ENCODE measurements around the gene CSK.

The CSK gene

DNA sequence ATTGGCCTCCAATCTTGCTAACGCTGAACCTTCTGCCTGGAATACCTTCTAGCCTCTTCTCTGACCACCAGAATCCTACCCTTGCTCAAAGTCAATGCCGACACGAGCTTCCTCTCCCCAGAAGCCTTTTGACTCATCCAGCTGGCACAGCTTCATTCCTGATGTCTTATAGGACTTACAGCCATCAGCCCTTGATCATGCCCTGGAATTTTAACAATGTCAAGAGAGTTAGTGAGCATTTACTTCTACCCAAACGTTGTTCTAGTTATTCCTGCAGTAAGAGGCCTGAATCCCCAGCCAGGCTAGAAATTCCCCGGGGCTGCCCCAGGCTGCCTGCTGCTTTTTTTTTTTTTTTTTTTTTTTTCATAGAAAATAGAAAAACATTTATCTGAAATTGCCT lies 29.3 kb upstream of the CSK start:
- Histone ChIP-seq H3K4me1 (ENCODE audit: control insufficient read depth in 1 of 2, insufficient read depth in 1 of 2, low read depth in 1 of 2, low read length in 1 of 2) (no peaks in the 10 kb centered on the region), H3K36me3 (no peaks in the 10 kb centered on the region), H3K27ac (no peak overlapping the region), H3K4me3 (ENCODE audit: low read depth in 1 of 2, low read length in 1 of 2) (no peak overlapping the region), H3K27me3 (no peaks in the 10 kb centered on the region), H3K9me3 (no peaks in the 10 kb centered on the region)
- TF ChIP-seq, protein P1, sequence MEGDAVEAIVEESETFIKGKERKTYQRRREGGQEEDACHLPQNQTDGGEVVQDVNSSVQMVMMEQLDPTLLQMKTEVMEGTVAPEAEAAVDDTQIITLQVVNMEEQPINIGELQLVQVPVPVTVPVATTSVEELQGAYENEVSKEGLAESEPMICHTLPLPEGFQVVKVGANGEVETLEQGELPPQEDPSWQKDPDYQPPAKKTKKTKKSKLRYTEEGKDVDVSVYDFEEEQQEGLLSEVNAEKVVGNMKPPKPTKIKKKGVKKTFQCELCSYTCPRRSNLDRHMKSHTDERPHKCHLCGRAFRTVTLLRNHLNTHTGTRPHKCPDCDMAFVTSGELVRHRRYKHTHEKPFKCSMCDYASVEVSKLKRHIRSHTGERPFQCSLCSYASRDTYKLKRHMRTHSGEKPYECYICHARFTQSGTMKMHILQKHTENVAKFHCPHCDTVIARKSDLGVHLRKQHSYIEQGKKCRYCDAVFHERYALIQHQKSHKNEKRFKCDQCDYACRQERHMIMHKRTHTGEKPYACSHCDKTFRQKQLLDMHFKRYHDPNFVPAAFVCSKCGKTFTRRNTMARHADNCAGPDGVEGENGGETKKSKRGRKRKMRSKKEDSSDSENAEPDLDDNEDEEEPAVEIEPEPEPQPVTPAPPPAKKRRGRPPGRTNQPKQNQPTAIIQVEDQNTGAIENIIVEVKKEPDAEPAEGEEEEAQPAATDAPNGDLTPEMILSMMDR (IDR thresholded peaks at IDR 0.05) = no peak

DNA sequence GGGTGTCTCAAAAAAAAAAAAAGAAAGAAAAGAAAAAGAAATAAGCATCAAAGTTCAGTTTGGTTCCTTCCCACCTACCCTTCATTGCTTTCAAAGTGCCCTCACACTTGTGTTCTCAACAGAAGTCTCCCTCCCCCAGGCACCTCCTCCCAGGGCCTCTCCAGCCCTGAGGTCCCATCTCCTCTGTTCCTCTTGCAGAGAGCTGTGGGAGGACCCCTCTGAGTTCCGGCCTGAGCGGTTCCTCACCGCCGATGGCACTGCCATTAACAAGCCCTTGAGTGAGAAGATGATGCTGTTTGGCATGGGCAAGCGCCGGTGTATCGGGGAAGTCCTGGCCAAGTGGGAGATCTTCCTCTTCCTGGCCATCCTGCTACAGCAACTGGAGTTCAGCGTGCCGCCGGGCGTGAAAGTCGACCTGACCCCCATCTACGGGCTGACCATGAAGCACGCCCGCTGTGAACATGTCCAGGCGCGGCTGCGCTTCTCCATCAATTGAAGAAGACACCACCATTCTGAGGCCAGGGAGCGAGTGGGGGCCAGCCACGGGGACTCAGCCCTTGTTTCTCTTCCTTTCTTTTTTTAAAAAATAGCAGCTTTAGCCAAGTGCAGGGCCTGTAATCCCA lies 27.2 kb upstream of the CSK start:
- Histone ChIP-seq H3K4me3 (ENCODE audit: low read depth in 1 of 2, low read length in 1 of 2) (no peak overlapping the region), H3K9me3 (no peaks in the 10 kb centered on the region), H3K36me3 (no peaks in the 10 kb centered on the region), H3K4me1 (ENCODE audit: control insufficient read depth in 1 of 2, insufficient read depth in 1 of 2, low read depth in 1 of 2, low read length in 1 of 2) (no peaks in the 10 kb centered on the region), H3K27ac (no peak overlapping the region), H3K27me3 (no peaks in the 10 kb centered on the region)
- TF ChIP-seq, protein P1 (IDR thresholded peaks at IDR 0.05) = no peak

DNA sequence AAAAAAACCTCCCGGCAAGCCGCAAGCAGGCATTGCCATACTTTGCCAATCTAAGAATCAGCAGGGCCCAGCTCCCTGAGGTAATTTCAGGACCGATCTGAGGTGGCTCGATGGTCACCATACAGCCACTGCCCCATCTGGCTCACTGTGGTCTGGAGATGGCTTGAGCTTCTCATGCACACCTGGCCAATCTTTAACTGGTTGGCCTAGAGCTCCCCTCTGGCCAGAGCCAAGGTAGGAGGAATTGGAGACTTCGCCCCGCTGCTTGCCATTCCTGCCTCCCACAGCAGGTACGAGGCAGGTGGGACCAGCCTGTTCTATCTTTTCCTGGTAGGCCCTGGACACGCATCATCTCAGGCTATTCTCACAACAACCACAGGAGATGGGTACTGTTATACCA lies 23.1 kb upstream of the CSK start:
- H3K27me3 ChIP-seq = peaks cover 26% of the 10 kb centered on the region
- no peak overlapping the region for H3K4me3 ChIP-seq (ENCODE audit: low read depth in 1 of 2, low read length in 1 of 2)
- TF ChIP-seq, protein P1 (IDR thresholded peaks at IDR 0.05) = no peak

DNA sequence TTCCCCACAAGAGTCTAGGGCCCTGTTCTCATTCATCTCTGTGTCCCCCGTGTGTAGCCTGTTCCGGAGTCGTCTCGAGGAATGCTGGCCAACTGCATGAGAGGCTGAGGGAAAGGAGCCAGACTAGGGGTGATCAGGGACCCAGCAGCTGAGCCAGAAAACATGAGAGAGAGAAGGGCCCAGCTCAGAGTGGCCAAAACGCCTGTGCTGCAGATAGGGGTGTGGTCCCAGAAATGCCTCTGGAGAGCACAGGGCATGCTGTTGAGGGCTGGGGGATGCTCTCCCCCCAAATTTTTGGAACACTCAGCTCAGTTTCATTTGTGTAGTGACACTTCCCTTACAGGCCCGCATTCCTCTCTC lies 19.1 kb upstream of the CSK start:
- Histone ChIP-seq H3K27me3 (peaks cover 26% of the 10 kb centered on the region), H3K27ac (no peak overlapping the region), H3K4me1 (ENCODE audit: control insufficient read depth in 1 of 2, insufficient read depth in 1 of 2, low read depth in 1 of 2, low read length in 1 of 2) (no peaks in the 10 kb centered on the region)

More for the DNA sequence above, 23.1 kb upstream of the CSK start:
- H3K27ac ChIP-seq = no peak overlapping the region
- H3K9me3 ChIP-seq = no peaks in the 10 kb centered on the region
- H3K36me3 ChIP-seq = no peaks in the 10 kb centered on the region
- H3K4me1 ChIP-seq (ENCODE audit: control insufficient read depth in 1 of 2, insufficient read depth in 1 of 2, low read depth in 1 of 2, low read length in 1 of 2) = no peaks in the 10 kb centered on the region

DNA sequence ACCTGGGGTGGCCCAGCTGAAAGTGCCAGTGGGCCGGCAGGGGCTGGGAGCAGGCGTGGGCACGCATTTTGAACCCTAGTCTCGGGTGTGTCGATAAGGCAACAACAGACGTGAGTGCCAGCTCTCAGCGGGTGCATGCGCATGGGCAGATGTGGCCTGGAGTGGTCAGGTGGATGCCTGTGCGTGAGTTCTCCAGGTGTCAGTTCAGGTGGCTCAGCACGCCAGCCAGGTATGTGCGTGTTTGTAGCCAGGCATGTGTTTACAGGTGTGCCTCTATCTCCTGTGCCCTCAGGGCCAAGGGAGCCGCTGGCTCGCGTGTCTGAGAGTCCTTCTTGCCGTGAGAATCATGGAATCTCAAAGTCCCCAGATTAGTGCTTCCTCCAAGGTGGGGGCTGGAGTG lies 18.5 kb upstream of the CSK start:
- Histone ChIP-seq H3K27me3 (peaks cover 29% of the 10 kb centered on the region), H3K36me3 (no peaks in the 10 kb centered on the region), H3K4me1 (ENCODE audit: control insufficient read depth in 1 of 2, insufficient read depth in 1 of 2, low read depth in 1 of 2, low read length in 1 of 2) (no peaks in the 10 kb centered on the region), H3K9me3 (no peaks in the 10 kb centered on the region), H3K4me3 (ENCODE audit: low read depth in 1 of 2, low read length in 1 of 2) (no peak overlapping the region), H3K27ac (no peak overlapping the region)
- TF ChIP-seq, protein P1 (IDR thresholded peaks at IDR 0.05) = no peak

More for the DNA sequence above, 19.1 kb upstream of the CSK start:
- Histone ChIP-seq H3K4me3 (ENCODE audit: low read depth in 1 of 2, low read length in 1 of 2) (no peak overlapping the region), H3K36me3 (no peaks in the 10 kb centered on the region), H3K9me3 (no peaks in the 10 kb centered on the region)
- TF ChIP-seq, protein P1 (IDR thresholded peaks at IDR 0.05) = no peak
